Suprapubic skin (tissue), 3 donors: Measurements from ENCODE around the gene POLR3H.

Source experiments
- CTCF ChIP-seq, 2 donors: fragments of 200-600 bp in 1 of 2; fragments of 450-650 bp in 1 of 2; sonication (generic) in 1 of 2; IDR thresholded peaks; one replicate each; pipeline ENCODE4 v1.5.1; 2016 to 2019; ENCODE audit warnings: antibody characterized with exemption in 2 of 2, mild to moderate bottlenecking in 1 of 2, moderate library complexity in 1 of 2
- POLR2AphosphoS5 ChIP-seq, 3 donors: sonication (generic); formaldehyde crosslinking; IDR thresholded peaks; one replicate each; pipeline ENCODE4 v1.6.1; 2017; ENCODE audit warnings: antibody characterized with exemption in 3 of 3

GRCh38 chr22:41485033-41485432, 59.2 kb downstream of the POLR3H start:
- TF ChIP-seq CTCF (IDR thresholded peaks at IDR 0.05) (no peak), POLR2AphosphoS5 (IDR thresholded peaks at IDR 0.05) (no peak)
